Measurements from ENCODE around the gene NFS1.

NFS1 gene

GRCh38 chr20:35669221-35669620 lies 29.9 kb downstream of the NFS1 start:
- no peak for DNase-seq

- no peak for DNase-seq
Observed at GRCh38 chr20:35665949-35666288, 33.2 kb downstream of the NFS1 start.

GRCh38 chr20:35664466-35665206 lies 34.5 kb downstream of the NFS1 start, which contains the start of the genes CPNE1 and RBM12:
TSS of gene CPNE1 (minus strand) at chr20:35664900. CDS start at chr20:35632923, 31,977 bp downstream.
TSS of gene RBM12 (minus strand) at chr20:35664900. CDS start at chr20:35655322, 9,578 bp downstream.
- peak; percentile 89 for DNase-seq

- peak; percentile 64 for DNase-seq
Observed at GRCh38 chr20:35663516-35664465, 35.4 kb downstream of the NFS1 start.

GRCh38 chr20:35662551-35662950 lies 36.6 kb downstream of the NFS1 start:
- DNase-seq = no peak

GRCh38 chr20:35661908-35662307 lies 37.2 kb downstream of the NFS1 start:
- DNase-seq = no peak

GRCh38 chr20:35661053-35661452 lies 38.1 kb downstream of the NFS1 start:
- no peak for DNase-seq

GRCh38 chr20:35660122-35660937 lies 38.8 kb downstream of the NFS1 start:
- no peak for DNase-seq

GRCh38 chr20:35657271-35657670 lies 41.9 kb downstream of the NFS1 start:
- no peak for DNase-seq

- DNase-seq = no peak
Observed at GRCh38 chr20:35654415-35654814, 44.7 kb downstream of the NFS1 start.

GRCh38 chr20:35653893-35654292 lies 45.3 kb downstream of the NFS1 start:
- no peak for DNase-seq

GRCh38 chr20:35653430-35653734 lies 45.8 kb downstream of the NFS1 start:
- DNase-seq = no peak

- no peak for DNase-seq
Observed at GRCh38 chr20:35652641-35653429, 46.3 kb downstream of the NFS1 start.

GRCh38 chr20:35651958-35652357 lies 47.2 kb downstream of the NFS1 start:
- no peak for DNase-seq

GRCh38 chr20:35650632-35651031 lies 48.5 kb downstream of the NFS1 start:
- no peak for DNase-seq

- no peak for DNase-seq
Observed at GRCh38 chr20:35648836-35649235, 50.3 kb downstream of the NFS1 start.

GRCh38 chr20:35644806-35645205 lies 54.3 kb downstream of the NFS1 start:
- DNase-seq = no peak

GRCh38 chr20:35643045-35643444 lies 56.1 kb downstream of the NFS1 start:
- DNase-seq = no peak

- DNase-seq = no peak
Observed at GRCh38 chr20:35641743-35642142, 57.4 kb downstream of the NFS1 start.

GRCh38 chr20:35640724-35641123 lies 58.4 kb downstream of the NFS1 start:
- DNase-seq = no peak

GRCh38 chr20:35638751-35639150 lies 60.4 kb downstream of the NFS1 start:
- DNase-seq = no peak

- no peak for DNase-seq
Observed at GRCh38 chr20:35637276-35637675, 61.9 kb downstream of the NFS1 start.
